ENCODE data around the gene ODAM. TPM values are rescaled to one million over a fixed set of nuclear protein-coding genes. Genes with fewer than 3 reads are reported as not detected.

The ODAM gene
- total RNA-seq, 1 experiment from 2014 or later: not detected

DNA sequence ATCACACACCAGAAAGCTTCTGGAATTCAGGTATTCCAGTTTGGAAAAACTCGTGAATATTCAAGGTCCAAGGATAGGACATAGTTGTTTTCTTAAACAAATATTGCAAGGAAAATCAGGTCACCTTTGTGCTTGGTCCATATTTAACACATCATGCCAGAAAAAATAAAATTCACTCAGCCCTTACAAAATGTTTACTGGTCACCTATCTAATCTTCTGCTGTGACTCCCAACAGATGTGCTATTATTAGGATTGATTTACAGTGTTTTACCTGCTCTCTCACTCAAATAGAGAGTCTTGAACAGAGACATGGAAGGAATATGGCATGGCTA, 56.4 kb downstream of the ODAM start:
- ChIA-PET POLR2A (no interaction called here), CTCF (interaction anchor here (1.4 kb wide), 1 partner anchor 16 kb away, joined by 4 read pairs; no protein-coding TSS in a partner anchor)
- no peak overlapping the region for H3K4me3 Mint-ChIP-seq (ENCODE audit: unreplicated experiment)
- BruUV-seq (replicated peaks): no TSS peak
- no peak overlapping the region for H3K27ac Mint-ChIP-seq (ENCODE audit: low read depth, unreplicated experiment)
- DNase-seq (ENCODE audit: unreplicated experiment): no peak
- TF ChIP-seq, protein P1, sequence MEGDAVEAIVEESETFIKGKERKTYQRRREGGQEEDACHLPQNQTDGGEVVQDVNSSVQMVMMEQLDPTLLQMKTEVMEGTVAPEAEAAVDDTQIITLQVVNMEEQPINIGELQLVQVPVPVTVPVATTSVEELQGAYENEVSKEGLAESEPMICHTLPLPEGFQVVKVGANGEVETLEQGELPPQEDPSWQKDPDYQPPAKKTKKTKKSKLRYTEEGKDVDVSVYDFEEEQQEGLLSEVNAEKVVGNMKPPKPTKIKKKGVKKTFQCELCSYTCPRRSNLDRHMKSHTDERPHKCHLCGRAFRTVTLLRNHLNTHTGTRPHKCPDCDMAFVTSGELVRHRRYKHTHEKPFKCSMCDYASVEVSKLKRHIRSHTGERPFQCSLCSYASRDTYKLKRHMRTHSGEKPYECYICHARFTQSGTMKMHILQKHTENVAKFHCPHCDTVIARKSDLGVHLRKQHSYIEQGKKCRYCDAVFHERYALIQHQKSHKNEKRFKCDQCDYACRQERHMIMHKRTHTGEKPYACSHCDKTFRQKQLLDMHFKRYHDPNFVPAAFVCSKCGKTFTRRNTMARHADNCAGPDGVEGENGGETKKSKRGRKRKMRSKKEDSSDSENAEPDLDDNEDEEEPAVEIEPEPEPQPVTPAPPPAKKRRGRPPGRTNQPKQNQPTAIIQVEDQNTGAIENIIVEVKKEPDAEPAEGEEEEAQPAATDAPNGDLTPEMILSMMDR (IDR thresholded peaks at IDR 0.05; ENCODE audit: unreplicated experiment): no peak
- H3K4me1 Mint-ChIP-seq (ENCODE audit: insufficient read depth, unreplicated experiment): no peaks in the 10 kb centered on the region
- intact Hi-C loops (cut with micrococcal nuclease): no loop called here
- H3K9me3 Mint-ChIP-seq (ENCODE audit: unreplicated experiment): no peaks in the 10 kb centered on the region
- H3K27me3 Mint-ChIP-seq (ENCODE audit: insufficient read depth, unreplicated experiment): no peaks in the 10 kb centered on the region
- no peaks in the 10 kb centered on the region for H3K36me3 Mint-ChIP-seq (ENCODE audit: insufficient read depth, unreplicated experiment)

Other genes with a start within 250 kb of the ODAM start
- gene CSN2, start 230.0 kb upstream of the ODAM start, total RNA-seq (2022): not detected in 2 replicates
- not detected in 2 replicates for gene STATH, start 199.8 kb upstream of the ODAM start, total RNA-seq (2022)
- not detected in 2 replicates for gene HTN3, start 167.3 kb upstream of the ODAM start, total RNA-seq (2022)
- gene HTN1, start 145.3 kb upstream of the ODAM start, total RNA-seq (2022): not detected in 2 replicates
- gene PRR27, start 41.5 kb upstream of the ODAM start, total RNA-seq (2022): not detected in 2 replicates
- gene FDCSP, start 30.4 kb downstream of the ODAM start, total RNA-seq (2022): not detected in 2 replicates
- not detected in 2 replicates for gene CSN3, start 46.9 kb downstream of the ODAM start, total RNA-seq (2022)
- not detected in 2 replicates for gene CABS1, start 139.3 kb downstream of the ODAM start, total RNA-seq (2022)
- not detected in 2 replicates for gene SMR3A, start 165.0 kb downstream of the ODAM start, total RNA-seq (2022)
- not detected in 2 replicates for gene SMR3B, start 187.4 kb downstream of the ODAM start, total RNA-seq (2022)
- not detected in 2 replicates for gene OPRPN, start 202.2 kb downstream of the ODAM start, total RNA-seq (2022)

Data from MCF 10A (cell line).